GM18517 (cell line): Measurements from ENCODE around the gene RCBTB1.

Experiments
- ATAC-seq: cut with Tn5 transposase; IDR thresholded peaks from one replicate; pipeline ENCODE4 v1.9.1; 2021; ENCODE audit warnings: mild to moderate bottlenecking, moderate library complexity; ENCODE audit not compliant: unreplicated experiment

RCBTB1 gene

GRCh38 chr13:49561062-49561410 is 24.3 kb downstream of the RCBTB1 start:
- ATAC-seq: no peak

DNA sequence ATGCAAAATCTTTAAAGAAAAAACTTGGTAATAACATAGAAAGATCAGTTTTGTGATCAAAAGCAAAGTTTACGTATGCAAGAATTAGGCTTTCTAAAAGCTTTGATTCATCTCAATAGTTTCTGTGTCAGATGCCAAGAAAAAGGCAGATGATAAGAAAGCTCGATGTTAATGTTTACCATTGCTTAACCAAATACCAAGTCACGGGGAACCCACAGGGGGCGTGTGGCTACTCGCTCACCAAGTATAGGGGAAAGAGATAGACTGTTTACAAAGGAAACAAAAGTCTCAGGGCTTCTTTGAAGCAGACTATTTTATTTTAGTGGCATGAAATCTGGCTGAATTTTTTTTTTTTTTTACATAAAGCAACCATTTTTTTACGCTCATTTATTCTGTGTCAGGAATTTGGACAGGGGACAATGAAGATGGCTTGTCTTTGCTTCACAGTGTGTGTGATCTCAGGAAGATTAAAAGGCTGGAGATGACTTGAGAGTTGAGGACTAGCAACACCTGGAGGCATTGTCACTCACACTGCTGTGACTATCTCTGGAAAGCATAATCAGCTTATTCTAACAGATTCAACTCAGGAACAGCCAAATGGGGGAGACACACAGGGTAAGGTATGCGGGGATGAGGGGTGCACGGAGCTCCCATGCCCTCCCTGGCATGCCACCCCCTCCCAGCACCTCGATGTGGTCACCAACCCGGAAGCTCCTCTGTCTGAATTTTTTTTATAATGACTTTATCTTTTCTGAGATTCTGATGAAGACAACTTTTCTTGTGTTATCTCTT is 24.9 kb downstream of the RCBTB1 start:
- no peak for ATAC-seq

- ATAC-seq: no peak
These were observed 26.4 kb downstream of the RCBTB1 start for GRCh38 chr13:49559006-49559405.

DNA sequence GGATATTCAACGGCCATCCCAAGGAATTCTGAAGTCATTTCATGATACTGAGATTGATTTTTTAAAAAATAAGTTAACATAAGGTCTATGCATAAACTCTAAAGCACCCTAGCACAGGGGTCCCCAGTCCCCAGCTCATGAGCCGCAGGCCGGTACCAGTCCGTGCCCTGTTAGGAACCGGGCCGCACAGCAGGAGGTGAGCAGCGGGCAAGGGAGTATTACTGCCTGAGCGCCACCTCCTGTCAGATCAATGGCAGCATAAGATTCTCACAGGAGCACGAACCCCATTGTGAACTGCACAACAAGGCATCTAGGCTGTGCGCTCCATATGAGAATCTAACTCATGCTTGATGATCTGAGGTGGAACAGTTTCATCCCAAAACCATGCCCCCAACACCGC is 31.0 kb downstream of the RCBTB1 start:
- no peak for ATAC-seq

- ATAC-seq: no peak
These were observed 31.5 kb downstream of the RCBTB1 start for GRCh38 chr13:49553888-49554287.

DNA sequence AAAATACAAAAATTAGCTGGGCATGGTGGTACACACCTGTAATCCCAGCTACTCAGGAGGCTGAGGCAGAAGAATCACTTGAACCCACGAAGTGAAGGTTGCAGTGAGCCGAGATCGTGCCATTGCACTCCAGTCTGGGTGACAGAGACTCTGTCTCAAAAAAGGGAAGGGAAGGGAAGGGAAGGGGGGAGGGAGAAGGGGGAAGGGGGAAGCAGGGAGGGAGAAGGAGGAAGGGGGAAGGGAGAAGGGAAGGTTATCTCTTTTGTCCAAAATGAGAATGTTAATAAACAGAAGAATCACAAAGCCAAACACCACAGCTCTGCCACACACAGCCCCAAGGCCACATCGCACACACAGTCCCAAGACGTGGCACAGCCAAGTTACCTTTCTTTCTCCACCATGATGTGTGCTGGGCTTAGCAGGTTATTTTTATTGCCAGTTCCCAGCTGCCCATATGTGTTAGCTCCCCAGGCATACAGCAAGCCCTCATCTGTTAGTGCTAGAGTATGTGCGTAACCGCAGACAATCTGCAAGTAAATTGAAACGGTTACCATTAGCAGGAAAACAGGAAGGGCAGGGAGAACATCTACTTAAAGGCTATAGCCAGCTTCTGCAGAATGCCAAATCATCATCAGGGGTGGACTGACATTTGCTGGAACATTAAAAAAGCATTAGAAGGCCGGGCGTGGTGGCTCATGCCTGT is 34.3 kb downstream of the RCBTB1 start:
- ATAC-seq: no peak

DNA sequence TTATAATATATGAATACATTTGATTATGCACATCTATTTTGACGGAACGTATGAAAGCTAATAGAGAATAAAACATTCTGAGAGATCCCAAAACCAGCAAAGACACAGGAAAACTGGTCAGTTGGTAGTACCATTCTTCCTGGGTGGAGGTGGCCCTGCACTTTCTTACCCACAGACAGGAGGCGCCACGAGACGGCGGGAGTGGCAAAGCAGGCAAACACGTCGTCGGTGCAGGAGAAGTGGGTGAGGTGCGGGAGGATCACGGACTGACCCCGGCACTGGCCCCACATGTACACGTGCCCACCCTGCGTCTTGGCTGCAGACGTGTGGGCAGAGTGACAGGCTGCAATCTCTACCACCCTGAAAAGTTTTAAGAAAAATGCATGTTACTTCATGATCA is 36.1 kb downstream of the RCBTB1 start:
- ATAC-seq: no peak

GRCh38 chr13:49546561-49546960 is 38.8 kb downstream of the RCBTB1 start:
- ATAC-seq: no peak

DNA sequence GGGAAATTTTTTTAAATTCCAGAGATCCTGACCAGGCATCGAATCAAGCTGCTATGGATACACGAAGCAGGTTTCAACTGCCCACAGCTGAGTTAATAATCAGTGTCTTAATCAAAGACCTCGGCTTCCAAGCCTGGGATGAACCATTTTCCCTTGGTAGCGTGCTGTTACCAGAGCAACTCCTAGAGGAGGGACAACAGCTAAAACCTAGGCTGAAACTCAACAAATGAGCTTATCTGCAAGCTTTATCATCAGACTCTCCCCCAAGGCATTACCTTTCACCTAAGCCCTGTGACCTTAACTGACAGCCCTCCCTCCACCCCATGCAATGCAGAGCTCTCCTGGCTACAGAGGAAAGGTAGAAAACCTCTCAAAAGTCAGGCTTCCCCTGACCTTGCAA is 39.7 kb downstream of the RCBTB1 start:
- no peak for ATAC-seq

DNA sequence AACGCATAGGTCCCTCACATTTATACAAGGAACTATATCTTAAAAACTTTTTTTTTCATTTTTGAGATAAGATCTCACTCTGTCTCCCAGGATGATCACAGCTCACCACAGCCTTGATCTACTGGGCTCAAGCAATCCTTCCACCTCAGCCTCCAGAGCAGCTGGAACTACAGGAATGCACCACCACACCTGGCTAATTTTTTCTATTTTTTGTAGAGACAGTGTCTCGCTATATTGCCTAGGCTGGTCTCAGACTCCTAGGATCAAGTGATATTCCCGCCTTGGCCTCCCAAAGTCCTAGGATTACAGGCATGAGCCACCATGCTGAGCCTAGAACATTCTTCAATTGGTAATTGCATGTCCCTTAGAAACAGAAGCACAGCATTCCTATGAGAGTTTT is 41.7 kb downstream of the RCBTB1 start:
- no peak for ATAC-seq

DNA sequence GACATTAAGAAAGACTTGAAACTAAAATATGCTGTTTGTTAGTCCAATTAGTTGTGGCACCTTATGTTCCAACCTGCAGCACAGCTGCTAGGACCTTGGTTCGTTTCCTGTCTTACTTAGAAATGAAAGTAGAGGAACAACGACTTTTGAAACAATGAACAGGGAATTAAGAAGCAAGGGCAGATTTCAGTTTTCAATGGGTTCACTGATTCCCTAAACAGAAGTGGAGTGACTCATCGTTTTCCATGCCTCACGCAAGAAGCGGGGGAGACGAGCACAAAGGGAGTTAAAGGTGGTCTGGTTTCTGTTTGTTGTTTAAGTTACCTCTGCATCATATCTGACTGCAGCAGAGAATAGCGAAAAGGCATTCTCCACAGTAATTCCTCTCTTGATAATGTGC is 44.8 kb downstream of the RCBTB1 start:
- no peak for ATAC-seq

DNA sequence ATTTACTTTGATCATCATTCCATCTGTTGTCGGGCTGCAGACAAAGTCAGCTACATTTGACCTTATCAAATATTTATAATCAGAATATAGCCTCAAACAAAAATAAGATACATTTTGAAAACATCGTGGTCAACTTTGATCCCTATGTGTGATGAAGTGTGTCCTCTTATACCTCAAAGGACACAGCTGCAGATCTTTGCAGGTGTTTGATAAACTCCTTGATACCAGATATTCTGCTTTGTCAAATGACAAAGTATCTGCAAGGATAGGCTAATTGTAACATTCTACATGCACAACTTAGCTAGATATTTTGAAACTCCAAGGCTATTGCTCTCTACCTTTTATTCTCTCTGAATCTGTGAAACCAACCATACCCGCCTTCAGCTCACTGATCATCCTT is 45.6 kb downstream of the RCBTB1 start:
- ATAC-seq: no peak

GRCh38 chr13:49539313-49539712 is 46.0 kb downstream of the RCBTB1 start:
- ATAC-seq: no peak

DNA sequence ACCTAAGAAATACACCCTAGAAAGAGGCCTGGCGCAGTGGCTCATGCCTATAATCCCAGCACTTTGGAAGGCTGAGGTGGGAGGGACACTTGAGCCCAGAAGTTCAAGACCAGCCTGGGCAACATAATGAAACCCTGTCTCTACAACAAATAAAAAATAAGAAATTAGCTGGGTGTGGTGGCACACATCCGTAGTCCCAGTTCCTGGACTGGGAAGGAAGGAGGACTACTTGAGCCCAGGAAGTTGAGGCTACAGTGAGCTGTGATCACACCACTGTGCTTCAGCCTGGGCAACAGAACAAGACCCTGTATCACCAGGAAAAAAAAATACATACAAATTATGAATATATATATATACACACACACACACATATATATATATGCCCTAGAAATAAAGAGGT is 47.0 kb downstream of the RCBTB1 start:
- ATAC-seq: no peak

DNA sequence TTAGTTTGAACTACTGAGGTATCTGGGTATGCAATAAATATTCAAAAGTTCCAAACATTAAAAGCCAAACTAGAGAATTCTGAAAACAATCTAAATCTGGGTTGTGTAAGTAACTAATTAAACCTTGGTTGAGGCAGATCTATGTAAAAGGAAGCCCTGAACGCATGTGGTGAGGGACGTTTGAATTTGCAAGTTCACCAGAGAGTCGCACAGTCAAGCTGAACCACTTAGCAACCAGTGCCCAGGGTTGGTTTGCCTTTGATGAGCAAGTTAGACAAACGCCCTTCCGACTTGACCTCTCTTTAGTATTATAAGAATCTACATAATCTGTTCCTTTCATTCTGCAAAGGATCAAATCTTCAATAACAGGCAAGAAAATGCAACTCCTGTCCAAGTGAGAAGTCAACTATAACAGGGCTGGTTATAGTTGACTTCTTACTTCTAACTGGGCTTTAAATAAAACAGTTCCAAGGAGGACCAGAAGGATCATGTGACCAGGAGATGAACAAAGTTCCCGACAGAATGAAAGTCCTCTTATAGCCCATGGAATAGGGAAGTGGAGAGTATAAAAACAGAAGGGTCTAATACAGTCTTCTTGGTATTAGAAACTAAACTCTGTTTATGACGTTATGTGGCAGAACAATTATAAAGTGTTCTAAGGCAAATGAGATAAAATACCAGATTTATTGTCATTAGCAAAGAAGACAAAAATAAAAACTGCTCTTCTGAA is 49.0 kb downstream of the RCBTB1 start:
- no peak for ATAC-seq

DNA sequence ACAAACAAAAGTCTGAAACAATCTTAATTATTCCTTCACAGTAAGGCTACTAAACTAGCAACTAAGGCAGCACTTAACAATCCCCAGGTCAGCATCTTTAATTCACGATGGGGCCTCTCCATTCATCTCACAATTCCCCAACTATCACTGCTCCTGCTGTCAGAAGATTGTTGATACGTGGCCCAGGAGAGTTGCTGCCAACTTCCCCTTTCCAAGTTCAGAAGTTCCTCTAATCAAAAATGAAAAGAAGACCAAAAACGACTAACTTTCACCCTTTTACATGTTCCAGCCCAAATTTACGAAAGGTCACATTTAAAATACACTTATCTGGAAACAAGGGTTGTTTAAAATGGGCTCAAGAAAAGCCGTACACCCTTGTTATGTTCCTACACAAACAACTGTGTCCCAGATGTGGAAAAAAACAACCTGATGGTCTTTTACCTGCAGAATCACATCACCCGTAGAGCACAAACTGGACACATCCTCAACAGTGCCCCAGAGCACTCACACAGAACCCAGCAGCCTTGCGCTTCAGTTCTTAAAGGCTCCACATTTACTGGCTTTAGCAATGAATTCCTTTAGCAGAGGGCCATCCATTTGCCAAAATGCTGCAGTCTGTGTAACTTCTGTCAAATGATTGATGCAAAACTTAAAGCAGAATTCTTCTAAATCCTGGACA is 51.6 kb downstream of the RCBTB1 start:
- no peak for ATAC-seq

- ATAC-seq: no peak
These were observed 52.3 kb downstream of the RCBTB1 start for GRCh38 chr13:49533011-49533410.

DNA sequence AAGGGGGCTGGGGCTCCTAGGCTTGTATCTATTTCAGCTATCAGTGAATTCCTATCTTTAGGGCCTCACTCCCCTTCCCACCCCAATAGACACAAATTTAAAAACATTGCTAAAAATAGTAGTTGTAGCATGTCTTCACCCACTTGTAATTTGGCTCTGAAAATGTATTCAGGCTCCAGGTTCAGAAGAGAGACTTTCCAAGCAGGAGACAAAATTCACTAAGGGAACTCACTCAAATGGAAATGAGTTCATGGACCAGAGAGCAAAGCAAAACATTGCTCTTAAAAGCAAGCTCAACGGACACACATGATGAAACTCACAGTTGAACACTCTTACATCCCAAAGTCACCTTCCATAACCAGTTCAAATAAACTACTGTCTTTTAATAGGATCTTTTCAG is 52.8 kb downstream of the RCBTB1 start:
- no peak for ATAC-seq

- ATAC-seq: peak; percentile 49
These were observed 54.9 kb downstream of the RCBTB1 start for GRCh38 chr13:49530457-49530856.

- no peak for ATAC-seq
These were observed 57.2 kb downstream of the RCBTB1 start for GRCh38 chr13:49528161-49528560.

- no peak for ATAC-seq
These were observed 58.2 kb downstream of the RCBTB1 start for GRCh38 chr13:49527123-49527522.
